GM10248 (cell line): ENCODE results near the gene TRIM66.

Source experiments
- CTCF ChIA-PET: fragments of 300-600 bp; sonication (Branson Sonifier 250); formaldehyde crosslinking; extraction: SDS; loops from one replicate; lab custom pipeline; 2021; ENCODE audit warnings: antibody characterized with exemption; lab: Yijun Ruan, JAX
- POLR2A ChIA-PET: fragments of 350-650 bp; sonication (Branson Sonifier 250); formaldehyde crosslinking; extraction: SDS; loops from one replicate; lab custom pipeline; 2020; ENCODE audit warnings: antibody characterized with exemption; lab: Yijun Ruan, JAX
- DNase-seq: peaks from one replicate; pipeline ENCODE4 v3.0.0; 2012; ENCODE audit errors: extremely low spot score
- TF ChIP-seq, protein P1 (sequence below): IDR thresholded peaks from 2 replicates; pipeline ENCODE4 v1.5.1; 2012; ENCODE audit warnings: mild to moderate bottlenecking, low read depth; ENCODE audit errors: extremely low read depth, missing control alignments, control extremely low read depth

The TRIM66 gene

DNA sequence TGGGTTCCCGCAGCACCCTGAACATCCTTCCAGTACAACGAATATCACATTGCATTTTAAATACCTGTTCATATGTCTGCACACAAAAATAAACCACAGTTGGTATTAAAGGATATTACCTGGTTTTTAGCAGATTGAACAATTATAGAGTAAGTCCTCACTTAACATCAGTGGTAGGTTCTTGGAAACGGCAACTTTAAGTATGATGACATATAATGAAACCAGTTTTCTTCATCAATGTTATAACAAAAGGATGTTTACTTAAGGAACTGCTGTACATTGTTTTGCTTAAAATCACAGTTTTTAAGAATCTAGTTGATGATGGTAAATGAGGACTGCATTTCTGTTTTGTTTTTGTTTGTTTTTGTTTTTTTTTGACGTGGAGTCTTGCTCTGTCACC, 28.0 kb downstream of the TRIM66 start:
- no peak for DNase-seq
- POLR2A ChIA-PET, result no interaction called here
- CTCF ChIA-PET, result no interaction called here
- TF ChIP-seq, protein P1, sequence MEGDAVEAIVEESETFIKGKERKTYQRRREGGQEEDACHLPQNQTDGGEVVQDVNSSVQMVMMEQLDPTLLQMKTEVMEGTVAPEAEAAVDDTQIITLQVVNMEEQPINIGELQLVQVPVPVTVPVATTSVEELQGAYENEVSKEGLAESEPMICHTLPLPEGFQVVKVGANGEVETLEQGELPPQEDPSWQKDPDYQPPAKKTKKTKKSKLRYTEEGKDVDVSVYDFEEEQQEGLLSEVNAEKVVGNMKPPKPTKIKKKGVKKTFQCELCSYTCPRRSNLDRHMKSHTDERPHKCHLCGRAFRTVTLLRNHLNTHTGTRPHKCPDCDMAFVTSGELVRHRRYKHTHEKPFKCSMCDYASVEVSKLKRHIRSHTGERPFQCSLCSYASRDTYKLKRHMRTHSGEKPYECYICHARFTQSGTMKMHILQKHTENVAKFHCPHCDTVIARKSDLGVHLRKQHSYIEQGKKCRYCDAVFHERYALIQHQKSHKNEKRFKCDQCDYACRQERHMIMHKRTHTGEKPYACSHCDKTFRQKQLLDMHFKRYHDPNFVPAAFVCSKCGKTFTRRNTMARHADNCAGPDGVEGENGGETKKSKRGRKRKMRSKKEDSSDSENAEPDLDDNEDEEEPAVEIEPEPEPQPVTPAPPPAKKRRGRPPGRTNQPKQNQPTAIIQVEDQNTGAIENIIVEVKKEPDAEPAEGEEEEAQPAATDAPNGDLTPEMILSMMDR, result no peak

DNA sequence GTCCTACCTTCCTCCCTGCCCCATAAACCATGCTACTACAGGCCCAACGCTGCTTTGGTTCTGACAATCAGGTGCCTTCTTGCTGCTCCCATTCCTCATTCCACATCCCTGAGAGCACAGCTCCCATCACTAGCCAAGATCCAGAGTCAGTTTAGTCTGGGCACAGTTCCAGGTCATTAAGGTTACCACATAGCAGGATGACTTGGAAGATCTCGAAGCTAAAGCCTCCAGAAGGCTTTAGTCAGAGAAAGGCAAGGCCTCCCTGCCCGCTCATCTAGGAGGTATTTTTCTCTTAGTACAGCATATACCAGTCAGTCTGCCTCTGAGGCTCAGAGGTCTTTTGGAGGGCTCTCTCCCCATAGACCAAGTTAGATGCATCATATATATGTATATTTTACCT, 30.3 kb downstream of the TRIM66 start:
- DNase-seq, result no peak
- CTCF ChIA-PET, result interaction anchor here (1.1 to 2.4 kb wide), 2 partner anchors 10 to 13 kb away, joined by 3 to 7 read pairs; no protein-coding TSS in a partner anchor
- TF ChIP-seq, protein P1, result no peak
- POLR2A ChIA-PET, result no interaction called here

DNA sequence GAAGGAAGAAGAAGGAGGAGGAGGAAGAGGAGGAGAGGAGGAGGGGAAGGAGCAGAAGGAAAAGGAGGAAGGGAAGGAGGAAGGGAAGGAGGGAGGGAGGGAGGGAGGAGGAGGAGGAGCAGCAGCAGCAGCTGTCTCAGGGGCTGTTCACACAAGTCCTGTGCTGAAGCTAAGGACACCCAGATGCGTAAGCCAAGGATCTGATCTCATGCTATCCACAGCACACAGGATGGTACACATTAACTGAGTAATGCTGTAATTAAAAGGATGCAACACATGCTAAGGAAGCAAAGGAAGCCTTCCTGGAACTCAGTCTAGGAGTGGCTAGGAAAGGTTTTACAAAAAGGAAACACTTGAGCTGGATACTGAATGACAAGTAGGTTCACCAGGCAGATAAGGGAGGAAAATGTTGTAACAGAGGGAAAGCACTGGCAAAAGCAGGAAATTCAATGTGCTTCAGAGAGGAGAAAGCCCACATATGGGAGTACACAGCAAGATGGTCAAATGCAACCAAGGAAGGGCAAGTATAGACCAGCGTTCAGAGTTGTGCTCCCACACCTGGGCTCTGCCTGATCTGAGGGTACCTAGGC, 32.0 kb downstream of the TRIM66 start:
- TF ChIP-seq, protein P1, result no peak
- no peak for DNase-seq
- POLR2A ChIA-PET, result no interaction called here
- CTCF ChIA-PET, result interaction anchor here (1.6 kb wide), 1 partner anchor 16 kb away, joined by 3 read pairs; no protein-coding TSS in a partner anchor

DNA sequence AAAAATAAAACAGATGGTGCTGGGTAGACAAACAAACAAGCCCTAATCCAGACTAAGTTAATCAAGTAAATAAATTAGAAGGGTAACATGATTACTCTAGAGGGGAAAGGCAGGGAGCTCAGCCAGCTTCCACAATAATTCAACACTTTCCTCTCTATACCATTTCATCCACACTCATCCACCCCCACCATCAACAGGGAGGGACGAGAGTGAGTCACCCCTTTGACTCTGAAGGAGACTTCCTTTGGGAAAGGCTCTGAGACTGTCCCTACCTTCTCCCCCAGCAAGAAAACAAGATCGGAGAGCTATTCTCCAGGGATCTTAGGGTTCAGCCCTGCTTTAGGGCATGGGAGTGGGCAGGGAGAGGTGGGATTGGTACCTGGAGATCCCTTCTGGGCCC, 33.1 kb downstream of the TRIM66 start:
- TF ChIP-seq, protein P1, result no peak
- ChIA-PET POLR2A (no interaction called here), CTCF (interaction anchor here (1.6 to 1.9 kb wide), 2 partner anchors 8 to 18 kb away, joined by 3 to 4 read pairs; no protein-coding TSS in a partner anchor)
- no peak for DNase-seq

DNA sequence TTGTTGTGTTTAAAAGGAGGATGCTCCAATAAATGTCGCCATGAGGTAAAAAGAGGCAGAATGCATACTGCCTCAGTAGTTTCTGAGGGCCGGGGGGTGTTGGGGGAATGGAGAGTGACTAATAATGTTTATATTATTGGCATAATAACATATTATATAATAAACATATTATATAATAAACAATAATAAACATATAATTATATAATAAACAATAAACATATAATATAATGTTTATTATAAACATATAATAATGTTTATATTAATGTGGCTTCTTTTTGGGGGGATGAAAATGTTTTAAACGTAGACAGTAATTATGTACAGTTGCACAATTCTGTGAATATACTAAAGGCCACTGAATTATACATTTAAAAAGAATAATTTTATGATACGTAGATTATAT, 35.6 kb downstream of the TRIM66 start:
- TF ChIP-seq, protein P1, result no peak
- POLR2A ChIA-PET, result no interaction called here
- CTCF ChIA-PET, result interaction anchor here (1.4 to 1.7 kb wide), 4 partner anchors 8 to 430 kb away, joined by 3 to 4 read pairs (median 4); no protein-coding TSS in a partner anchor
- DNase-seq, result no peak

DNA sequence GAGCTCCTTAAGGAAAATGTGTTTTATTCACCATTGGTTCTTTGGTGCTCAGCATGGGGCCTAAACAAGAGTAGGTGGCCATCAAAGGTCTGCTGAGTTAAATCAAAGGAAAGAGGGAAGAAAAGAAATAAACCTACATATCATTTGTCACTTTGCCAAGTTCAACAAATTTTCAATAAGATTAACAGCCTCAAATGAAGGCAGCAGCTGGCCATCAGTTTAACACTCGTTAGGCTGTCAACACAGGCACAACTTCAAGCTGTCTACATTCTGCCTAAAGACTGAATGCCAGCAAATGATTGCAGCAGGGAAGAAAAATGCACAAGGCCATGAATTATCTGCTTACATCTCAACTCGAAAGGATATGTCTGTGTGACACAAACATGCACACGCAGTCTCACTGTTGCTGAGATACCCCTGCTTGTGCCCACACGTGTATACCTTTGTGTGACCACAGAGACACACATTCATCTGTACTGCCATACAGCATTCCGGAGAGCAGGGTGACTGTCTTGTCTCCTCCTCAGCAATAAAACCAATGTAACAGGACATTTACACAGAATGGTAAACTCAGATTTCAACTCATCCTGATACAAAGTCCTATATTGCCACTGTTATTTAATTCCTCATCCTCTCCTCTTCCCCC, 40.1 kb downstream of the TRIM66 start:
- ChIA-PET CTCF (interaction anchor here (0.8 to 1.0 kb wide), 2 partner anchors 11 to 39 kb away, joined by 3 to 4 read pairs; no protein-coding TSS in a partner anchor), POLR2A (no interaction called here)
- no peak for DNase-seq
- TF ChIP-seq, protein P1, result no peak
